Fibroblast of skin of scalp (primary cell): ENCODE results near the gene CCDC66. TPM values are rescaled to one million over a fixed set of nuclear protein-coding genes. Genes with fewer than 3 reads are reported as not detected.
"Not testable (repeated sequence)": the region's sequence is repeated elsewhere in the genome, so short reads cannot be mapped to it uniquely, and the experiment has no call there.

Source experiments
- DNase-seq: peaks from one replicate; pipeline ENCODE4 v3.0.0-alpha.2; 2013
- polyA plus RNA-seq, 2 experiments: library from polyadenylated mRNA; unstranded; fragments of 120-200 nt; gene quantifications; one replicate each; pipeline ENCODE4 v1.2.1, GENCODE V29; 2013; ENCODE audit not compliant: insufficient read length in 2 of 2

CCDC66 gene
- 8.6 TPM for polyA plus RNA-seq (2013, experiment 1 of 2; ENCODE audit: insufficient read length)
- polyA plus RNA-seq (2013, experiment 2 of 2; ENCODE audit: insufficient read length) = 12.2 TPM

- DNase-seq = peak; percentile 93
These were observed at the start of gene CCDC66 for GRCh38 chr3:56556908-56557830. Gene CCDC66 (plus strand): TSS chr3:56557175. CDS start chr3:56557243, 68 bp downstream.

GRCh38 chr3:56519641-56520040, 37.3 kb upstream of the CCDC66 start:
- no peak for DNase-seq

- DNase-seq = no peak
These were observed 34.6 kb upstream of the CCDC66 start for GRCh38 chr3:56522374-56522773.

GRCh38 chr3:56525291-56525690, 31.7 kb upstream of the CCDC66 start:
- no peak for DNase-seq

- no peak for DNase-seq
These were observed 20.2 kb upstream of the CCDC66 start for GRCh38 chr3:56536735-56537134.

- DNase-seq = peak; percentile 1
These were observed 9.5 kb upstream of the CCDC66 start for GRCh38 chr3:56547486-56547885.

- DNase-seq = no peak
These were observed 826 bp downstream of the CCDC66 start for GRCh38 chr3:56557831-56558170.

- no peak for DNase-seq
These were observed 16.5 kb downstream of the CCDC66 start for GRCh38 chr3:56573501-56573900.

GRCh38 chr3:56581941-56582340, 25.0 kb downstream of the CCDC66 start:
- not testable (repeated sequence) for DNase-seq

- DNase-seq = not testable (repeated sequence)
These were observed 27.3 kb downstream of the CCDC66 start for GRCh38 chr3:56584275-56584674.

- DNase-seq = no peak
These were observed 33.8 kb downstream of the CCDC66 start for GRCh38 chr3:56590814-56591213.

GRCh38 chr3:56591262-56591661, 34.3 kb downstream of the CCDC66 start:
- no peak for DNase-seq

GRCh38 chr3:56593455-56594158, 36.6 kb downstream of the CCDC66 start:
- no peak for DNase-seq

GRCh38 chr3:56595975-56596840, 39.2 kb downstream of the CCDC66 start:
- DNase-seq = no peak

GRCh38 chr3:56608479-56608878, 51.5 kb downstream of the CCDC66 start:
- DNase-seq = not testable (repeated sequence)

- DNase-seq = no peak
These were observed 53.8 kb downstream of the CCDC66 start for GRCh38 chr3:56610669-56611335.

GRCh38 chr3:56611364-56611763, 54.4 kb downstream of the CCDC66 start:
- no peak for DNase-seq

- no peak for DNase-seq
These were observed 55.2 kb downstream of the CCDC66 start for GRCh38 chr3:56612146-56612545.

GRCh38 chr3:56613016-56613415, 56.0 kb downstream of the CCDC66 start:
- DNase-seq = no peak

GRCh38 chr3:56616478-56617006, 59.6 kb downstream of the CCDC66 start:
- DNase-seq = no peak

- DNase-seq = no peak
These were observed 63.4 kb downstream of the CCDC66 start for GRCh38 chr3:56620371-56620770.

GRCh38 chr3:56621681-56622080, 64.7 kb downstream of the CCDC66 start:
- no peak for DNase-seq
